ENCODE data around the gene PDE4A.

The PDE4A gene

DNA sequence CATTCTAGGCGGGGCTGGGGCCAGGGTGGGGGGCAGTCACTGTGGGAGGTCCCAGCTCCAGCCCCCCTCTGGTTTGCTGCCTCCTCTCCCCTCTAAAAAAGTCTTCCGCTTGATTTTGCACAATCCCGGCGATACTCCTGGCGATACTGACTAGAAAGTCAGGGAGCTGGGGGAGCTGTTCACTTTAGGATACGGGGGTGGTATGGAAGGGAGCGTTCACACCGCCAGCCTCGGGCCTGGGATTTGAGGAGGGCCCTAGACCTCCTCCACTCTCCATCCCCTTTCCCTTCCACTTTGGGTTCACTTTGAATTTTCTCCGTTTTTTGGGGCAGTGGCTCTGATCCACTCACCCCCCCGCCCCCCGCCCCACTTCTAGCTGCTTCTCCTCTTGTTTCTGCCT, 47.8 kb downstream of the PDE4A start:
- no peak for DNase-seq

DNA sequence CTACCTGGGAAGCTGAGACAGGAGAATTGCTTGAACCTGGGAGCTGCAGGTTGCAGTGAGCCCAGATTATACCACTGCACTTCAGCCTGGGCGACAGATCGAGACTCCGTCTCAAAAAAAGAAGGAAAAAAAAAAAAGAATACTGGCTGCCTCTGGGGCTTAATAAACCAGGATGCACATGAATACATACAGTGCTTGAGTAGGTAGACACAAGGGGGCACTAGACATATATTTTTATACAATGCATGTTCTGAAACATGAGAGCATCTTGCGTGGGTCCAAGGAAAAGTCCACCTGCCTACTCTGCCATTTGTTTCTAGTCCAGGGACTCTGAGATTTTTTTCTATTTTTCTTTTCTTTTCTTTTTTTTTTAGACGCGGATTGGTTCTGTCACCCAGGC, 51.6 kb downstream of the PDE4A start:
- DNase-seq = peak; percentile 56

DNA sequence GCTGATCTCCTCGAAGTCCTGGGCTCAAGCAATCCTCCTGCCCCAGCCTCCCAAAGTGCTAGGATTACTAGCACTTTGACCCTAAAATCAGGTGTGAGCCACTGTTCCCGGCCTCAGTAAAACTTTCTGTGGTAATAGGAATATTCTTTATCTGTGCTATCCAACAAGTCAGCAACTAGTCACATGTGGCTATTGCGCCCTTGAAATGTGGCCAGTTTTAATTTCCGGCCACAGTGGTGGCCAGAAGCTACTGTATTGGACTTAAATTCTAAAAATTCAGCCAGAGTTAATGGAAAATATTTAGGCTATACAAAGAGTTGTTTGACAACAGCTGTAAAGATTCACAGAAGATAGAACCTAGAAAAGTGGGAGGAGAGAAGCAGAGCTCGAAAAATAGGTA, 52.9 kb downstream of the PDE4A start:
- DNase-seq = no peak

DNA sequence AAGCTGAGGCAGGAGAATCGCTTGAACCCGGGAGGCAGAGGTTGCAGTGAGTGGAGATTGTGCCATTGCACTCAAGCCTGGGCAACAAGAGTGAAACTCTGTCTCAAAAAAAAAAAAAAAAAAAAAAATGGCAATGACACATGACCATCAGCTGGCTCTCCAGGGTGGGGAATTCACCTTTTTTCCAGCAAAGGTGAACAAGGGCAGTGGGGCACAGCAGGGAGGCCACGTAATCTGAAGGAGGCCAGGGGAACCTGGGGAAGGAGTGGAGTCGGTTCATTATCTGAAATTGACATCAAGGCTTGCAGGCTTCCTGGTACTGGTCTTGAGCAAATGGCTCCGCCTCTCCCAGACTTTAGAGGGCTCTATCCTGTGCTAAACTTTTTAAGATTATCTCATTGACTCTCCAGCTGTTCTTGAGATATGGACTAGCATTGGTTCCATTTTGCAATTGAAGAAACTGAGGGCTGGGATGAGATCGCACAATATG, 54.7 kb downstream of the PDE4A start:
- no peak for DNase-seq

DNA sequence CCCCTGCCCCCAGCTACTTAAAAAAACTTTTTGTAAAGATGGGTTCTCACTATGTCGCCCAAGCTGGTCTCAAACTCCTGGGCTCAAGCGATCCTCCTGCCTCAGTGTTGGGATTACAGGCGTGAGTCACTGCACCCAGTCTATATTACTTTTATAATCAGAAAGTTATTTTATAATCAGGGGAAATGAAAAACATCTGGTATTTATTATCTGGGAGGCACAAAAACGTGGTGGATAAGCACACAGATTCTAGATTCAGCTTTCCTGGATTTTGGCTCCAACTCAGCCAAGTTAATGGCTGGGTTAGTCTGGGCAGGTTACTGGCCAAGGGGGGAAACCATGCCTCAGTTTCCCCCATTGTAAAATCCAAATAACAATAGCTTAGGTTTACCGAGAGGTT, 58.1 kb downstream of the PDE4A start:
- peak; percentile 7 for DNase-seq

DNA sequence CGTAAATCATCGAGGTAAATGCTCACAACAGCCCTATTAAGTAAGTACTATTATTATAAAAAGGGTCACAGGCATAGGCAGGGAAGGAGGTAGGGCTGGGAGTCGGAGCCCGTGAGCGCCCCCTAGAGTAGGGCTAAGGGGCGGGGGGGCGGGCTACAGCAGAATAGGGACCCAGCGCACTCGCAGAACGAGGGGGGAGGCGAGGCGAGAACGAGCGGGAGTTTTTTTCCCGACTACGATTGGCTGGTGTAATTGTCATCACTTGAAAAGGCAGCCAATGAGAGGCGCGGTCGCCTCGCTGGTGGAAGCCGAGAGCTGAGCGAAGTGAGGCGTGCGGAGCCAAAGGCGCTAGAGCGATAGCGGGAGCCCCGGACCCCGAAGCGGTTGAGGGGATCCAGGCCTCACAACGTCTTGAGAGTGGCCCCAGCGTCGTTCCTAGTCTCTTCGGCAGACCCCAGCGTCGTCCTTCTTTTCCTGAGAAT, 58.6 kb downstream of the PDE4A start:
- peak; percentile 53 for DNase-seq

DNA sequence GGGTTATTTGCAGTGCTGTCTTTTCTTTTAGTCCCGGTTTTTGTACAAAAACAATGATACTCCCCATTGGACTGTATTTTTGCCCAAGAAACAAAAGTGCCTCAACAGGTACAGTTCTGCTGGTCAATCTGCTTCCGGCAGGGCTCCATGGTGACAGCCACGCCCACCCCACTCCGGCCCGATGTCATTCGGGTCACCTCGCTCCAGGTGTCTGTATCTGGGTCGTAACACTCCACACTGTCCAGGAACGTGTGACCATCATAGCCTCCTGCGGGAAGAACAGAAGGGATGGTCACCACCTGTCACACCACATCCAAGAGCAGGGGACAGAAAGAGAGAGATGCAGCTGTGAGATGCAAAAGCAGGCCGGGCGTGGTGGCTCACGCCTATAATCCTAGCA, 66.2 kb downstream of the PDE4A start:
- DNase-seq = no peak

DNA sequence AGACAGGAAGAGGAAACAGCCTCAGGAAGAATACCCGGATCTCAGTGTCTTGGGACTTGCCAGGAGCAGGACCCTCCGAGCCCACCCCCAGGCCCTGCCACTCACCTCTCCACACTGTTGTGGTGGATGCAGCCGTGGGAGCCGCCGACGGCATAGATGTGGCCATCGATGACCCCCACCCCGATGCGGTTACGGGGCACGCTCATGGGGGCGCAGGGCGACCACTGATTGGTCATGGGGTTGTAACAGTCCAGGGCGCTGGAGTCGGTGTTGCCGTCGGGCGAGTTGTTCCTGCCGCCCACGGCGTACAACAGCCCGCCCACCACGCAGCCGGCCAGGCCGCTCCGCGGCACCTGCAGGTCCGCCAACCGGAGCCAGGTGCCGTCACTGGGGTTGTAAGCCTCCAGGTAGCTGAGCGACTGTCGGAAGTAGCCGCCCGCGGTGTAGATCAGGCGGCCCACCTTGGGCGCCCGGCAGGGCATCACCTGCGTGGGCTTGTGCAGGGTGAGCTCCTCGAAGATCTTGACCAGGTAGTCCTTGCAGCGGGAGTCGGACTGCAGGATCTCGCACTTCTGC, 71.2 kb downstream of the PDE4A start:
- no peak for DNase-seq

DNA sequence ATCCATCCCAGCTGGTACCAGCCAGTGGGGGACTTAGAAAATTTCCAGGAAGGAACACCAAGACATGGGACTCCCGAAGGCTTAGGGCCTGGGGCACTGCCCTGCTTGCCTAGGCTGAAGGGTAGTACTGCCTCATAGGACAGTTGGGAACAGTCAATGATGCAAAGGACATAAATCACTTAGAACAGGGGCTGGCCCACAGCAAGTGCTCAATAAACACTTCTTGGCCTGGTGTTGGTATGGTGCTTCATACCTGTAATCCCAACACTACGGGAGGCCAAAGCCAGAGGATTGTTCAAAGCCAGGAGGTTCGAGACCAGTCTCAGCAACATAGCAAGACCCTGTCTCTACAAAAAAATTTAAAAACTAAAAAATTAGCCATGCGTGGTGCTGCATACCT, 77.0 kb downstream of the PDE4A start:
- no peak for DNase-seq

DNA sequence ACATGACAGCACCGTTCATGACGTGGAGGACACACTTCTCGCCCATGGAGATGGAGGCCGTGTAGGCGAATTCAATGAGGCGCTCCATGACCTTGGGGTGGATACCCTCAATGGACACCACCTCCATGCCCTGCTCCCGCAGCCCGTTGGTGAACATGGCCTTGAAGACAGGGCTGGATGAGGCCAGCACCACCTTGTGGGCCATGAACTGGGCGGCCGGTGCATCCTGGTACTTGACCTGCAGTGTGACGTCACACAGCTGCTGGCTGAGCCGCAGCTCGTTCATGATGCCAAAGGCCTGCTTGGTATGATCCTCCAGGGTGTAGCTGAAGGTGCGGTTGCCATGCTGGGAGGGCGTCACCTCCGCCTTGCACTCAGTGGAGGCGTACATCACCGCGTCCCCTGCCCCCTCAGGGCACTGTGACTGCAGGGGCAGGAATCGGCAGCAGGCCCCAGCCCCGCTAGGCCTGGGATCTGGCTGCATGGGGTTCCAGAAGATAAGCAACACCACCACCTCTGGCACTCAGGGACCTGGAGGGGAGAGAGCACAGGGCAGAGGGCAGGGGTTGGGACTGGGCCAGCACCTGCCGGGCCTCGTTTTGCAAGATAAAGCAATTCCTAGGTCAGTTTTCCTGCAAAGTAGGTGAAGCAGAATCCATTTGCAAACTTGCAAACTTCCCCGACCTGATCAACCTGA, 79.4 kb downstream of the PDE4A start:
- no peak for DNase-seq

DNA sequence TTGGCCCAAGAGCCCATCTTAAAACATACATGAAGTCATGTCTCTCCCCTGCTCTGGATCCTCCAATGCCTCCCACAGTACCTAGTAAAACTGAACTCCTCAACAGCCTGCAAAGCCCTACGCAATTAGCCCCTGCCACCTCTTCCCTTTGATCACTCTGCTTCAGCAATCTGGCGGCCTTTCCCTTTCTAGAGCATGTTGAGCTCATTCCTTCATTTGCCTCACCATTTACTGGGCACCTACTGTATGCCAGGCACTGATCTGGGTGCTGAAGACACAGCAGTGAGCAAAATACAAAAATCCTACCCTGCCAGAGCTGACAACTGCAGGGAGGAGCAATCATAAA, 79.9 kb downstream of the PDE4A start:
- DNase-seq = no peak

DNA sequence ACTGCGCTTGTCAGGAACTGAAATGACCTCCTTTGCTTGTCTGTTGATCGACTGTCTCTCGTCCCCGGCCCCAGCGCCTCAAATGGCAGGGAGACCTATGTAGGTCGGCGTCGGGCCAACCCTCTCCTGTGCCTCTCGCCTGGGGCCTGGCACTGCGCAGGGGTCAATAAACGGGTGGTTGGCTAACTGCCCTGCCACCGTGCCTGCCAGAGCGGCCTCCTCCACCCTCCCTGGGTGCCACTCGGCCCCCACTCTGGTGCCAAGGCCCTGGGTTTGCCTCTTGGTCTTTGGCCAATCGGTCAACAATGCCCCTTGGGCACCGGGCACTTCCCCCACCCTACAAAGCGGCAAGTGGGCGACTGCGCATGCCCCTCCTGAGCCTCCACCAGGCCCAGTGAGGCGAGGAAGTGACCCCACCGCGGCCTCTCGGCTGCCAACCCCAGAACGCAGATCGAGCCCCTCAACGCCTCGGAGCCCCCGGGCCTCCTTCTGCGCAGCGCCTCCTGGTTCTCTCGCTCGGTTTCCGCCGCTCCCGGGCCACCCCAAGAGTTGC, 81.7 kb downstream of the PDE4A start:
- peak; percentile 22 for DNase-seq

DNA sequence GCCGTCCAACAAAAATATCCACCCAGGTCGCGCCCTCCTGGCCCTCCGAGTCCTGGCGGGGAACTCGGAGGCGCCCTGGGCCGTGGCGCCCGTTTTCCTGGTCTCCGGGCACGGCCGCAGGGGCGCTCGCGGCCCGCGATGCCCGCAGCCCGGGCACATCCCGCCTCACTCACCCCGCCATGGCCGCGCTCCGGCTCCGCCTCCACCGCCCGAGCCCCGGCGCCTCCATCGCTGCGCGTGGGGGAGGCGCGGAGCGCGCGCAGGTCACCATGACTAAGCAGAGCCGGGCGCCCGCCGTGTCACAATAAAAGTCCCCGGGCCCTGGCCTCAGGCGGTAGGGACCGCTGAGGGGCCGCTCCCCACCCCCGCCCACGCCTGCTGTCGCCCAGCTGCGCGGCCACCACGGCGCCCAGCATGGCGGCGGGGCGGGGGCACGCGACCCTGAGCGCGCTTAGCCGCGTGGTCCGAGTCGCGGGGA, 82.2 kb downstream of the PDE4A start:
- DNase-seq = peak; percentile 89

DNA sequence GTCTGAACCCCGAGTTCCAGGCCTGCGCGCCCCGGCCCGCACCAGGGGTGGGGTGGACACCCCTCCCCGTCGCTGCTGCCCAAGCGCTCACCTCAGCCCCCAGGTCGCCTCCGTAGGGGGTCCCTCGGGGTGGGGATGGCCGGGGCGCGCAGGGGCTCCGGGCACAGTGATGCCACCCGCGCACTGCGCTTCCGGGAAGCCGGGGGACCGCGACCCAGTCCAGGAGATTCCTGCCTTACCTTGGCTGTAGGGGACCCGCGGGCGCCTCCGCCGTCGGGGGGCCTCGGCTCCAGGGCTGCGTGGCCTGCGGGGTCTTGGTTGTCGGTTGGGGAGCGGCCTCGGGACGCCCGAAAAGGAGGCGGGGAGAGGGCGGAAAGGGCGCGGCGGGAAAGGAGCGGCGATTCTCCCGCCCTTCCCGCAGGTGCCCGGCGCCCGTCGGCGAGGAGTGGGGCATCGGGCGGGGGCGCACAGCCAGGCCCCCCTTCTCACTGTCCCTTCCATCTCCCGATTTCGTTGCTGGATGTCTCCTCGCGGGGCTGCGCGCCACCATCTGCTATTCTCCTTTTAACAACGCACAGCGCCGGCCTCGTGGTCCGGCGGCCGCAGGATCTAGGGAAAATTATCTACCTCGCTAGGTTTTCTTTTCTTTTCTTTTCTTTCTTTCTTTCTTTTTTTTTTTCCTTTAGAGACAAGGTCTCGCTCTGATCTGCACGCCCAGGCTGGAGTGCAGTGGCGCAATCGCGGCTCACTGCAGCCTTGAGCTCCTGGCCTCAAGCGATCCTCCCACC, 82.9 kb downstream of the PDE4A start, which contains the start of gene KEAP1:
TSS of gene KEAP1 (minus strand) at position 355 of the 788 bp plus-strand sequence. CDS start 3,323 bp downstream, outside the sequence.
- DNase-seq = no peak

DNA sequence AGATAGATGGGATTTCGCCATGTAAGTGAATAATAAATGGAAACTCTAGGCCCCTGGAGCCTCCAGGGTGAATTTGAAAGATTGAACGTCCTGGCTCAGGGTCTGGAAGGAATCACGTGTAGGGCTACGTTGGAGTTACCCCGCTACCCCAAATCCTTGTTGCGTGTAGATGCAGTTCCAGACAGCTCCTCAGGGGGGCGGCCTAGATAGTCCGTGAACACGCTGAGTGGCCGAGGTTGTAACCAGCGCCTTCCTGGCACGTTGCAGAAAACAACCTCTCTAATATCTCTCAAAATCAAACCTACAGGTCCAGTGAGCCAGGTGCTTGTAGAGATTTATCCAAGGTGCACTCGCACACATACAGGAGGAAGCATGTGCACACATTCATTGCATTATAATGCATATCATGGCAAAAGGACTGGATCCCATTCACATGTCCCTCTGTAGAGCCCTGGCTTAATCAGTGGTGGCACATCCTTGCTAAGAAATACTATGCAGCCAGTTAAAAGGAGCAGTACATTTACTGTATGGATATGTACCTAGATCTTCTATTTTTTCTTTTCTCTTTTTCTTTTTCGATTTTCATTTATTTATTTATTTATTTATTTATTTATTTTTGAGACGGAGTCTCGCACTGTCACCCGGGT, 85.4 kb downstream of the PDE4A start:
- DNase-seq = peak; percentile 60

DNA sequence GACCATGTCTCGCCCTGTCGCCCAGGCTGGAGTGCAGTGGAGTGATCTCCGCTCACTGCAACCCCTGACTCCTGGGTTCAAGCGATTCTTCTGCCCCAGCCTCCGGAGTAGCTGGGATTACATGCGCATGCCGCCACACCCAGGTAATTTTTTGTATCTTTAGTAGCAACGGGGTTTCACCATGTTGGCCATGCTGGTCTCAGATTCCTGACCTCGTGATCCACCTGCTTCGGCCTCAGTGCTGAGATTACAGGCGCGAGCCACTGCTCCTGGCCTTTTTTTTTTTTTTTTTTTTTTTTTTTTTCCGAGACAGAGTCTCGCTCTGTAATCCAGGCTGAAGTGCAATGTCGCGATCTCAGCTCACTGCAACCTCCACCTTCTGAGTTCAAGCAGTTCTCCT, 87.7 kb downstream of the PDE4A start:
- no peak for DNase-seq

DNA sequence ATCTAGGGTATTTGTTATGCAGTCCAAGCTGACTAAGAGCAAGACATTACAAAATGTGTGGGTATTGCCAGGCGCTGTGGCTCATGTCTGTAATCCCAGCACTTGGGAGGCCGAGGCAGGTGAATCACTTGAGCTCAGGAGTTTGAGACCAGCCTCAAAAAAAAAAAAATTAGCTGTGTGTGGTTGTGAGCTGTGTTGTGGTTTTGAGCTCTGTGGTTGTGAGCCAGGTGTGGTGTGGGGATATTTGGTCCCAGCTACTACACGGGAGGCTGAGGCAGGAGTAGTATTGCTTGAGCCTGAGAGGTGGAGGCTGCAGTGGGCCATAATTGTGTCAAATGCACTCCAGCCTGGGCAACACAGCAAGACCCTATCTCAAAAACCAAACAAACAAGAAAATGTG, 88.4 kb downstream of the PDE4A start:
- no peak for DNase-seq

DNA sequence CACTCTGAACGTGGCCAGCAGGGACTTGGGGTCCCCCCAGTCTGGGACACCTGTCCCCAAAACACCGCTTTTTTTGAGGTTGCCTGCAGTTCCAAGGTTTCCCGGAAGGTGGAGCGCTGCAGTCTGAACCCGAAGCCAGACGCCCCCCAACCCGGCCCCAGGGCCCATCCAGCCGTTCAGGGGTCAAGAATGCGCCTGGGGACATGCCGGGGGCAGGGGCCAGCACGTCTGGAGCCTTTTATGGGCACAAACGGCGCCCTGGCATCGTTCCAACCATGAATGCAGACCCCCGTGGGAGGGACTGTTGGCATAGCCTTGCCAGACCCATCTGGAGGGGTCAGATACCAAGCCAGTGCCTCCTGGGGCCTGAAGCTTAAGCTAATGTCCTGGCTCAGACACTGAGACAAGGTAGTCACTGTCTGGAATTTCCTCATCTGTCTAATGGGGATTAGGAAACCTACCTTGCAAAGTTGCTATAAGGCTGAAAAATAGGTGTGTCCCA, 90.0 kb downstream of the PDE4A start:
- DNase-seq = no peak

DNA sequence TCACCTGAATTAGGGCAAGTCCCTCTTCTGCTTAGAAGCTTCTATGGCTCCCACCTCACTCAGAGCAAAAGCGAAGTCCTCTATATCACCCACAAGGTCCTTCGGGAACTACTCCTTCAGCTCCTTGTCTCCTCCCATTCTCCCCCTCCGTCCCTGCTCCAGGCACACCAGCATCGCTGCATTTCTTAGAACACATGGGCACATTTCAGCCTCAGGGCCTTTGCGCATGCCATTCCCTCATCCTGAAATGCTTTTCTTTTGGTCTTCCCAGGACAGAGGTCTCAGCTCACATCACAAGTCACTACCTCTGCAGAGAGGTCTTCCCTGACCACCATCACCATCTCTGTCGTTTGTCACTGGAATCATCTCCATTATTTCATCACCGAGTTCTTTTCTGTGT, 92.9 kb downstream of the PDE4A start:
- no peak for DNase-seq

DNA sequence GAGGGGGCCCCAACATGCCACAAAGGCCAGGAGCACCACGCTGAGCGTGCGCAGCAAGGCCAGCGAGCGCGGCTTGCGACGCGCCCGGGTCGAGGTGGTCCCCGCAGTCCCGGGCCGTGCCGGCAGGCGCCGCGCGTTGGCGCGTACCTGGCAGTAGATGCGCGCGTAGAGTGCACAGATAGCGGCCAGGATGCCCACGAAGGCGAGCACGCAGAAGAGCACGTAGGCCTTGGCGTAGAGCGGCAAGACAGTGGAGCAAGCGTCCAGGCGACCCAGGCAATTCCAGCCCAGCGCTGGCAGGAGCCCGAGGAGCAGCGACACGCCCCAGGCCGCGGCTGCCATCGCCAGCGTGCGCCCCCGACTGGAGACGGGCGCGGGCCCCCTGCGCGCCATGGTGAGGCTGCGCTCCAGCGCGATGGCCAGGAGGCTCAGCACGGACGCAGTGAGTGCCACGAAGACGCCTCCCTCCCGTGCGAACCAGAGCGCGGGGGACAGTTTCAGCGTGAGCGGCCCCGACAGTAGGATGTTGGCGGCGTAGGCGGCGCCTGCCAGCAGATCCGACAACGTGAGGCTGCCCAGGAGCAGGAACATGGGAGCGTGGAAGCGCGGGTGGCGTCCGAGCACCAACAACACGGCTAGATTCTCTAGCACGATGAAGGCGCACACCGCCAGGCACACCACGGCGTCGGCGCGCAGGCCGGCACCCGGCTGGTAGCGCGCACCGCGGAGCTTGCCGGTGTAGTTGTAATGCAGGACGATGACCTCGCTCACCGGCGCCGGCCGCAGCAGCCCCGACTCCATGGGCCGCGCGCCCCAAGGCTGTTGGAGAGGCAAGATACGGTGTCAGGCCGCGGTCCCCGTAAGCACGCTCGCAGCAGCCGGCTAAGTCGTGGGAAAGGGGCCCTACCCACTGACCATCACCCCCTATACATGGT, 94.1 kb downstream of the PDE4A start:
- DNase-seq = no peak

DNA sequence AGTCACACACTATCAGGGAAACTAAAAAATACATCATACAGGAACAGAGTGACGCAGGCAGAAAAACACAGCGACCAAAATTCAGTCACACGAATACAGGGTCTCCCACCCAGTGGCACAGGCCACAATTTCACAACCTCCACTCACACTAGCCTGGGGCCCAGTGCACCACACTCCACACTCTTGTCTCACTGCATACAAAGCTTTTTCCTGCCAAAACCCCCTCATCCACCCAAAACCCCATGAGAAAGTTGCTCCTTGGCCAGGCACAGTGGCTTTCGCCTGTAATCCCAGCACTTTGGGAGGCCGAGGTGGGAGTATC, 95.7 kb downstream of the PDE4A start:
- DNase-seq = no peak
